Omental fat pad (tissue), 4 donors: ENCODE measurements around the gene CSNK1A1. TPM values are rescaled to one million over a fixed set of nuclear protein-coding genes. Genes with fewer than 3 reads are reported as not detected.

Experiments used
- ATAC-seq: fragments of 150-250 bp; one replicate; pipeline ENCODE4 v1.9.1; 2016; ENCODE audit warnings: mild to moderate bottlenecking, moderate library complexity; ENCODE audit not compliant: low FRiP score
- DNase-seq: peaks from one replicate; pipeline ENCODE4 v3.0.0-alpha.2; 2019; ENCODE audit warnings: low spot score
- CTCF ChIP-seq, 3 donors: fragments of 450-650 bp; IDR thresholded peaks; one replicate each; pipeline ENCODE4 v1.5.1; 2016 to 2017; ENCODE audit warnings: antibody characterized with exemption in 3 of 3, mild to moderate bottlenecking in 3 of 3, moderate library complexity in 2 of 3
- total RNA-seq, 4 donors: library from RNA; depleted of rRNA; stranded (reverse); fragments of >200 nt; gene quantifications; one replicate each; pipeline ENCODE4 v1.1.0, GENCODE V29; 2016

The CSNK1A1 gene
- total RNA-seq, 4 donors from 2014 or later = 181 to 292 (median 209) TPM

GRCh38 chr5:149457393-149457763, 93.9 kb downstream of the CSNK1A1 start:
- TF ChIP-seq CTCF (IDR thresholded peaks at IDR 0.05) = no peak
- ATAC-seq (no peak), DNase-seq (no peak)

DNA sequence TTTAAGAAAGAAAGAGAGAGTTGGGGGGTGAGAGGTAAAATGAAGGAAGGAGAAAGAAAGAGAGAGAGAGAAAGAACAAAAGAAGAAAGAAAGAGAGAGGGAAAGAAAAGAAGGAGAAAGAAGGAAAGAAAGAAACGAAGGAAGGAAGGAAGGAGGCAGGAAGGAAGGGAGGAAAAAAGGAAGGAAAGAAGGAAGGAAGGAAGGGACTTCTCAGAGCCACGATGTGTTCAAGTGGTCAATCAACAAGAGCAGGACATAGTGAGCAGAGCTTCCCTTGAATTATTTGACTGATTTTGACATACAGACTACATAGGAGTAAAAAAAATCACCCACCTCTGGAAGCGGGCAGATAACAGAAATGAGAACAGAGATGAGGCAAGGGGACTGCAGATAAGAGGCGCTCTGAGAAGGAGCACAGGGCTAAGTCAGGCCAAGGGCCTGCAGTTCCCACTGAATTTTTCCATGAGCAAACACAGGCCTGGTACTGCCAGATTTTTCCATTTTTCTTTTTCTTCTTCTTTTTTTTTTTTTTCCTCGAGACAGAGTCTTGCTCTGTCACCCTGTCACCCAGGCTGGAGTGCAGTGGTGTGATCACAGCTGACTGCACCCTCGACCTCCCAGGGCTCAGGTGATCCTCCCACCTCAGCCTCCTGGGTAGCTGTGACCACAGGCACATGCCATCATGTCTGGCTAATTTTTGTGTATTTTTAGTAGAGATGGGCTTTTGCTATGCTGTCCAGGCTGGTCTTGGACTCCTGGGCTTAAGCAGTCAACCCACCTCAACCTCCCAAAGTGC, 94.4 kb downstream of the CSNK1A1 start:
- no peak for DNase-seq
- TF ChIP-seq CTCF (IDR thresholded peaks at IDR 0.05) = no peak
- no peak for ATAC-seq

DNA sequence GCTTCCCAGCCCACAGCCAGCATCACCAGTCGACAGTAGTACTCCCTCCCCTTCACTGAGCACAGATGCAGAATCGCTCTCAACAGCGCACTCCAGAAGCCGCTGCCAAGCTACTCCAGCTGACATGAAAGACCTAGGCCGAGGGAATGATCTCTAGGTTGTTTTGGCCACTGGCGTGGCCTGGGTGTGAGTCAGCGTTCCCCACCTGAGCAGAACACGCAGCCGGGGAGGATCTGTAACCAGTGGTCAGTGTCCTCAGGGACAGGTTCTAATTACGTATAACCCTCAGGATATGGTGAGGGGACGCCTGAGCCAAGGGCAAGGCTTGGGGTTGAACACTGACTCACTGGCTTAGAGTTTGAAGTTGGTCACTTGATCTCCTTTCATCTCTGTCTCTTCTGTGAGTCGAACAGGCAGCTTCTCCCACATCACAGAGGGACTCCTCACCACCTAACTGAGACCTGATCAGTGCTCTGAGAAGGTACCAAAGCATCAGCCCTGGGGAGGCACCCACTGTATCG, 95.3 kb downstream of the CSNK1A1 start:
- no peak for TF ChIP-seq CTCF (IDR thresholded peaks at IDR 0.05)
- peak; percentile 18 for ATAC-seq
- DNase-seq = no peak

DNA sequence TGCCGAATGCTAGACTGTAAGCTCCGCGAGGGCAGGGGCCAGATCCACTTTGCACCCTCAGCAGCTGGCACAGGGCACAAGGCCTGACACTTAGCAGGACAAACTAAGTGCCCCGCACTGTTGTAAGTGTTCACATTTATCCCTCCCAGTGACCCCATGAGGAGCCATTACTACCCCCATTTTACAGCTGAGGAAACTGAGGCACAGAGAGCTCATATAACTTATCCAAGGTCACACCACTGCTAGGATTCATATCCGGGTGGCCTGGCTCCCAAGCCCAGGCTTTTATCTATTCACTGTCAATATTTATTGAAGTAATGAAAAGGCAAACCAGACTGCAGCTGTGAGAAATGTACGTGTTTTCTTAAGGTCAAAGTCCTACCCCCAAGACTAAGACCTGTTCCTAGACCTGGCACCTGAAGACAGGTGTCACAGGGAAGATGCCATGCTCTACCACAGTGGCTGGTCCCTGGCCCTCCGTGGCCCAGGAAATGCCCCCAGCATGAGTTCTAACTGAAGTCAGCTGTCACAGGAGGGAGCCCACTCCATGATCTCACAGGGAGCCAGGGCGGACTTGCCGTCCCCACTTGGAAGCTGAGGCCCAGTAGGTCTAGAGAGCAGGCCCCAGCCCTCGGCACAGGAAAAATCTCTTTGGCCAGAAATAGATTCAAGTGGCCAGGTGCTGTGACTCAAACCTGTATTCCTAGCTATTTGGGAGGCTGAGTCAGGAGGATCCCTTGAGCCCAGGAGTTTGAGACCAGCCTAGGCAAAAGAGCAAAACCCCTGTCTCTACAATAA, 97.4 kb downstream of the CSNK1A1 start:
- DNase-seq = no peak
- TF ChIP-seq CTCF (IDR thresholded peaks at IDR 0.05) = no peak
- no peak for ATAC-seq

DNA sequence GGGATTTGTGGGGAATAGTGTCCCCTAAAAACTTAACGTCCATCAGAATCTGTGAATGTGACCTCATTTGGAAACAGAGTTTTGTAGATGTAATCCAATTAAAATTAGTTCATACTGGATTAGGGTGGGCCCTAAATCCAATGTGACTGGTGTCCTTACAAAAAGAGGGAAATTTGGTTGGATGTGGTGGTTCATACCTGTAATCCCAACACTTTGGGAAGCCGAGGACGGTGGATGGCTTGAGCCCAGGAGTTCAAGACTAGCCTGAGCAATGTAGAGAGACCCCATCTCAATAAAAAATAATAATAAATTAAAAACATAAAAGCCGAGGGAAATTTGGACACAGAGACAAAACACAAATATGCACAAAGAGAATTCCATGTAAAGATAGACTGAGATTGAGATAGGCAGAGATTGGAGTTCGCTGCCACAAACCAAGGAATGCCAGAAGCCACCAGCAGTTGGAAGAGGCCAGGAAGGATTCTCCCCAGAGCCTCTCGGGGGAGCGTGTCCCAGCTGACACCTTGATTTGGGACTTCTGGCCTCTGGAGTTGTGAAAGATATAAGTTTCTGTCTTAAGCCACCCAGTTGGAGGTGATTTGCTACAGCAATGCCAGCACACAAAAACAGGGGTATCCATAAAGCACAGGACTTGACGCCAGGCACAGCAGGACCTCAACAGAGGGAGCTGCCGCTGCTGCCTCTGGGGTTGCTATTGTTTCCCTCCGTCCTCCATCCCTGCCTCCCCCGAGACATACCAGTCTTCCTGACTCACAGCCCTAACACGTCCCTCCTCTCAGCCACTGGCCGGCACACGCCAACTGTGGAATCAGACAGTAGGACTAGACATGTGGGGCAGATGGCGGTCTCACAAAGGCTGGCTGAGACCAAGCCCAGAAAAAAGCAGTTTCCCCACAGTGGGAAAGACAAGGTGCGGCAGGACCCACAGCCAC, 98.3 kb downstream of the CSNK1A1 start:
- no peak for TF ChIP-seq CTCF (IDR thresholded peaks at IDR 0.05)
- peak; percentile 64 for ATAC-seq
- DNase-seq = no peak

- TF ChIP-seq CTCF (IDR thresholded peaks at IDR 0.05) = no peak
- no peak for DNase-seq
Measured at GRCh38 chr5:149452007-149452664, 99.1 kb downstream of the CSNK1A1 start.

More at GRCh38 chr5:149452007-149452664, 99.1 kb downstream of the CSNK1A1 start:
- ATAC-seq = peak; percentile 33
